ENCODE data around the gene NSD1.

NSD1 gene

DNA sequence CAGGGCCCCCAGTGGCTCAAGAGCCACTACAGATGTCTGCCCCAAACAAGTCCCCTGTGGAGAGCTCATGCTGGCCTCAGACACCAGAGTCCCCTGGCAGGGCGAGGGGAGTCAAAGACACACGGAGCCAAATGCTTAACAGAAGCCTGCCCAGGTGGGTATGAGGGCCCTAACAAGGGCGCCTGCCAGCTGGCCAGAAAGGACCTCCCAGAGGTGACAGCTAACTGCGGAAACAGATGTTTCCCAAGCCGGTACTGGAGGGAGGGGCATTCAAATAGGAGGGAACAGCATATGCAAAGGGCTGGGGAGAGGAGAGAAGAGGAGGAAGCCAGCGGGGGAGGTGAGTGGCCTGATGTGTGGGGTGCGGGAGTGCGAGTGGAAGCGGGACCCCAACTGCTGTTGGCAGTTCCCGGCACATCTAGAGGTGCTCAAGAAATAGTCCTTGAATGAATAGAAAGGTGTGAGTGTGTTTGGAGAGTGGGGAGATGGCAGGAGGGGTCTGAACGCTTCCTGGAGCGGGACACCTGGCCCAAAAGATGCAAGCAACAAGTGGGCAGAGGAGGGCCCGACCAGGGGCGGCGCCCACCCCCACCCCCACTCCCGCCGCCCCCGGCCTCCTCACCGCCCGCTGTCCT is 177.3 kb downstream of the NSD1 start:
- in situ Hi-C loops (cut with HindIII; ENCODE audit: low sequenced_read_pairs), result no loop called here
- TF ChIP-seq, protein P1, sequence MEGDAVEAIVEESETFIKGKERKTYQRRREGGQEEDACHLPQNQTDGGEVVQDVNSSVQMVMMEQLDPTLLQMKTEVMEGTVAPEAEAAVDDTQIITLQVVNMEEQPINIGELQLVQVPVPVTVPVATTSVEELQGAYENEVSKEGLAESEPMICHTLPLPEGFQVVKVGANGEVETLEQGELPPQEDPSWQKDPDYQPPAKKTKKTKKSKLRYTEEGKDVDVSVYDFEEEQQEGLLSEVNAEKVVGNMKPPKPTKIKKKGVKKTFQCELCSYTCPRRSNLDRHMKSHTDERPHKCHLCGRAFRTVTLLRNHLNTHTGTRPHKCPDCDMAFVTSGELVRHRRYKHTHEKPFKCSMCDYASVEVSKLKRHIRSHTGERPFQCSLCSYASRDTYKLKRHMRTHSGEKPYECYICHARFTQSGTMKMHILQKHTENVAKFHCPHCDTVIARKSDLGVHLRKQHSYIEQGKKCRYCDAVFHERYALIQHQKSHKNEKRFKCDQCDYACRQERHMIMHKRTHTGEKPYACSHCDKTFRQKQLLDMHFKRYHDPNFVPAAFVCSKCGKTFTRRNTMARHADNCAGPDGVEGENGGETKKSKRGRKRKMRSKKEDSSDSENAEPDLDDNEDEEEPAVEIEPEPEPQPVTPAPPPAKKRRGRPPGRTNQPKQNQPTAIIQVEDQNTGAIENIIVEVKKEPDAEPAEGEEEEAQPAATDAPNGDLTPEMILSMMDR (IDR thresholded peaks at IDR 0.05; ENCODE audit: low read depth, low read length), result no peak
- peak overlapping the region; percentile 63 for H3K4me3 ChIP-seq (ENCODE audit: low read depth, low read length)
- DNase-seq (ENCODE audit: low read depth, low spot score), result no peak

DNA sequence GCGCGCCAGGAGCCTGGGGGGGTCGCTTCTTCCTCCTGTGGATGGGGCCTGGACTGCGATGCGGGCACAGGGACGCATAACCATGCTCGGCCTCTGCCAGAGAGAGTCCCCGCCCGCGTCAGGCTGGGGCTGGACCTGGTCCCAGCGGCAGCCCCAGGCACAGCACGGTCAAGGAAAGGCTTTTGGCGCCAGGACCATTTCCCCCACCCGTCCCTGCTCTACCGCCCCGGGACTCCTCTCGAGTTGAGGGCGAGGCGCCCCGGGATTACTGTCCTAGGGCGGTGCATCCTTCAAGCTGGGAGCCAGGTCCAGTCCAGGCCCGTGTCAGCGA is 177.8 kb downstream of the NSD1 start:
- no peak for DNase-seq (ENCODE audit: low read depth, low spot score)
- in situ Hi-C loops (cut with HindIII; ENCODE audit: low sequenced_read_pairs), result no loop called here
- TF ChIP-seq, protein P1 (IDR thresholded peaks at IDR 0.05; ENCODE audit: low read depth, low read length), result no peak
- peak overlapping the region; percentile 63 for H3K4me3 ChIP-seq (ENCODE audit: low read depth, low read length)

DNA sequence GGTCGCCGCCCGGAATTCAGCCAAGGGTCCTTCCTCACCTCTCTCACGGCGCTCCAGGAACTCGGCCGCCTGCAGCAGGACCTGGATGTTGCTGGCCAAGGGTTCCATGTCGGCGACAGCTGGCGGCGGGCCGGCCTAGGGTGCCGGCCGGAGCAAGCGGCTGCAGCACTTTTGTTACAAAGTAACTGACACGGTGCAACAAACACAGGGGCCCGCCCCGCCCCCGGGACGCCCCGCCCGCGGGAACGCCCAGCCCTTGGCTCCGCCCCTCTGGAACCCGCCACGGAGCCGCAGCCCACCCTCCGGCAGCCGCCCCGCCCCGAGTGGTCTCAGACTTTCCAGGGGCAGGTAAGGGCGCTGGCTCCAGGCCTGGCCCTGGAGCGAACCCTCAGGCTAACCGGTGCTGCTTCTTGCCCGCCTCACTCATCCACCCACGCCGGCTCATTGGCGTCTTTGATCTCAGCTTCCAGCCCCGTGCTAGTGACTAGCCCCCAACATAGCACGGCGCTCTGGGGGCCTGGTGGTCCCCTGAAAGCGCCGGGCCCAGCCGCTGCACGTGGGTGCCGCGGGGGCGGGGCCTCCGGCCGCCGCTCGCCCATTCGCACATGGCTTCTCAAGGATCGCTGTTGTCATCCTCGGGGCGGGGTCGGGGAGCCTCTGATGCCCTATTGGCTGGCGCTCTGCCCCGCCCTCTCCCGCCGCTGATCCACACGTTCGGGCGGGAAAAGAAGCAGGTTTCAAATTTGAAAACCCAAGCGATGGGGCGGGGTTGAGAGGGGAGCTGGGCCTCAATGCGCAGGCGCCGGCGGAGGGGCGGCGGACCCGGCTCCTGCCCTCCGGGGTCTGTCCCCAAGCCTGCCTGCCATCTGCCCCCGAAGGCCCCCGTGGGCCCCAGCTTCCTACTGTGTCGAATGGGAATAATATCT is 178.4 kb downstream of the NSD1 start, which contains the start of gene MXD3:
MXD3 (minus strand) TSS at position 176 of the 926 bp plus-strand sequence; CDS start at position 108, 68 bp downstream.
- TF ChIP-seq, protein P1 (IDR thresholded peaks at IDR 0.05; ENCODE audit: low read depth, low read length), result no peak
- peak within 1 kb of the TSS; percentile 63 for H3K4me3 ChIP-seq (ENCODE audit: low read depth, low read length)
- in situ Hi-C loops (cut with HindIII; ENCODE audit: low sequenced_read_pairs), result no loop called here
- DNase-seq (ENCODE audit: low read depth, low spot score), result peak; percentile 96

DNA sequence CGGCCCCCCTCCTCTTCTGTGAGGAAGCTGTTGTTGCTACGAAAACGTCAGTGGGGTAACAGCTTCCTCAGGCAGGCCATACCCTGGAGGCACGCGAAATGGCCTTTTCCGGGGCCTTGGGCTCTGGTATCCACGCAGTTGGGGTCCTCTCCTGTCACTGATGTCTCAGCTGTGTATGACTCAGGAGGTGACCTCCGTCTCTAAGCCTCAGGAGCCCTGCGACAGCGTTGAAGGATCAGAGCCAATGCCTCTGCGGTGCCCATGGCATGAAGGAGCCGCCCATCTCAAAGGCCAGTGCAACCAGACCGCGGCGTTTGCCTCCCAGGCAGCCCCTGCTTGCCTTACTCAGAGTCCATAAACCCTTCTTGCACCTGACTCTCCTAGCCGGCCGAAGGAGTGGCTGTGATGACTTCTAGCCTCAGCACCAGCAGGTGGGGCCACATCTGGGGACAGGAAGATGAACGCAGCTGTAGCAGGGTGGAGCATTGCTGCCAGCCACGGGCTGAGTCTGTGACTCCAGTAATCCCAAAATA is 179.1 kb downstream of the NSD1 start:
- in situ Hi-C loops (cut with HindIII; ENCODE audit: low sequenced_read_pairs), result no loop called here
- TF ChIP-seq, protein P1 (IDR thresholded peaks at IDR 0.05; ENCODE audit: low read depth, low read length), result no peak
- peak overlapping the region; percentile 32 for H3K4me3 ChIP-seq (ENCODE audit: low read depth, low read length)
- peak; percentile 20 for DNase-seq (ENCODE audit: low read depth, low spot score)

DNA sequence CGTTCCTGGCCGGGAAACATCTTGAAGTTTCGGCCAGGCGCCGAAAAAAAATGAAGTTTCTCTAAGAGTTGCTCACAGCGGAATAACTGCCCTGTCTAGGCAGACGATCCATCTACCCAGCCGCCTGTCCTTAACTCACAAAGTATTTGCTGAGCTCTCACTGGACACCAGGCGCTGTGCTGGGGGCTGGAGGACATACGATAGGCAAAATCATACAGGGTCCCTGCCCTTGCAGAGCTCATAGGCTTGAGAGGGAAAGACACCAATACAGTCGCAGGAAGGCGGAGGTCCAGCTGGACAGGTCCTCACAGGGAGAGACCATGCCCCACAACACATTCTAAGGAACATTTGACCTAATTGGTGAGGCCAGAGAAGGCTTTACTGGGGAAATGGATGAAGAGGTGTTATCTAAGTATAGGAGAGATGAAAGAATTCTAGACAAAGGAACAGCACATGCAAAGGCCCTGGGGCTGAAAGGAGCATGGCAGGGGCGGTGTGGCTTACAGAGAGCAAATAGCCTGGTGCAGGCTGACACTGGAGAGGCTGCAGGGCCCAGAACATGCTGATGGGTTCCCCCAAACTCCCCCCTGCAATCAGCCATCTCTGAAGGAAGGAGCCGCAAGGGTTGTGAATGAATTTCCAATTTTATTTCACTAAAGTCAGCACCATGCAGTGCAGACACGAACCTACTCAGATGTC is 180.1 kb downstream of the NSD1 start:
- in situ Hi-C loops (cut with HindIII; ENCODE audit: low sequenced_read_pairs), result no loop called here
- DNase-seq (ENCODE audit: low read depth, low spot score), result no peak
- TF ChIP-seq, protein P1 (IDR thresholded peaks at IDR 0.05; ENCODE audit: low read depth, low read length), result no peak
- H3K4me3 ChIP-seq (ENCODE audit: low read depth, low read length), result no peak overlapping the region

Measured in astrocyte of the spinal cord (primary cell).